ENCODE results near the gene PEA15. TPM values are rescaled to one million over a fixed set of nuclear protein-coding genes. Genes with fewer than 3 reads are reported as not detected.

PEA15 gene
- total RNA-seq, 2 experiments from 2014 or later, result 9.4 to 10.3 TPM

DNA sequence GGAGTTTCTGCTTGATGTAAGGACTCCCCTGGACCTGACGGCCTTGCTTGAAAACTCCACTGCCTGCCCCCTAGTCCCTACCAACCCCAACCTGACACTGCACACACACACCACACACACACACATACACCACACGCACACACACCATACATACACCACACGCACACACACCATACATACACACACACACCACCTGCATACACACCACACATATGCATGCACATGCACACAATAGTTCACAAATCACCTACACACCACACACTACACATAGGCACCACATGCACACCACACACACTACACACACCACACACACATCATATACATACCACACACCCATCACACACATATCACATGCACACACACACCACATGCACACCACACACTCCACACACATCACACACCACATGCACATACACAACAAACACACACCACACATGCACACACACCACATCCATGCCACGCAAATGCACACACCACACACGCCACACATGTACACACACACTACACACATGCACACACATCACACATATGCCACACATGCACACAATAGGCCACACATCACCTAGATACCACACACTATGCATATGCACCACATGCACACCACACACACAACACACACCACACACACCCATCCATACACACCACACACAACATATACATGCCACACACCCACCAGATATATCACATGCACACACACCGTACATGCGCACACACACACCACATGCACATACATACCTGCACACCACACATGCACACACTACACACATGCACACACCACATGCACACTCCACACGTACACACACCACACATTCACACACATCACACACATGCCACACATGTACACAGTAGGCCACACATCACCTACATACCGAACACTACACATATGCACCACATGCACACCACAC lies 11.1 kb upstream of the PEA15 start:
- no peaks in the 10 kb centered on the region for H3K36me3 ChIP-seq (ENCODE audit: insufficient read depth, low read length)
- ChIA-PET CTCF (interaction anchor here (0.6 to 3.2 kb wide), 16 partner anchors 25 to 183 kb away, joined by 3 to 22 read pairs (median 4); partner anchors contain the start of gene PEX19), POLR2A (interaction anchor here (1.0 kb wide), 1 partner anchor 97 kb away, joined by 4 read pairs; no protein-coding TSS in a partner anchor)
- H3K27ac ChIP-seq (ENCODE audit: low read depth in 1 of 2, low read length in 2 of 2), result no peak overlapping the region
- Mint-ChIP-seq H3K9me3 (no peaks in the 10 kb centered on the region), H3K27me3 (no peaks in the 10 kb centered on the region), H3K36me3 (ENCODE audit: low read depth) (no peaks in the 10 kb centered on the region), H3K4me1 (ENCODE audit: low read depth) (no peaks in the 10 kb centered on the region), H3K27ac (no peak overlapping the region), H3K4me3 (no peak overlapping the region)
- TF ChIP-seq, protein P1, sequence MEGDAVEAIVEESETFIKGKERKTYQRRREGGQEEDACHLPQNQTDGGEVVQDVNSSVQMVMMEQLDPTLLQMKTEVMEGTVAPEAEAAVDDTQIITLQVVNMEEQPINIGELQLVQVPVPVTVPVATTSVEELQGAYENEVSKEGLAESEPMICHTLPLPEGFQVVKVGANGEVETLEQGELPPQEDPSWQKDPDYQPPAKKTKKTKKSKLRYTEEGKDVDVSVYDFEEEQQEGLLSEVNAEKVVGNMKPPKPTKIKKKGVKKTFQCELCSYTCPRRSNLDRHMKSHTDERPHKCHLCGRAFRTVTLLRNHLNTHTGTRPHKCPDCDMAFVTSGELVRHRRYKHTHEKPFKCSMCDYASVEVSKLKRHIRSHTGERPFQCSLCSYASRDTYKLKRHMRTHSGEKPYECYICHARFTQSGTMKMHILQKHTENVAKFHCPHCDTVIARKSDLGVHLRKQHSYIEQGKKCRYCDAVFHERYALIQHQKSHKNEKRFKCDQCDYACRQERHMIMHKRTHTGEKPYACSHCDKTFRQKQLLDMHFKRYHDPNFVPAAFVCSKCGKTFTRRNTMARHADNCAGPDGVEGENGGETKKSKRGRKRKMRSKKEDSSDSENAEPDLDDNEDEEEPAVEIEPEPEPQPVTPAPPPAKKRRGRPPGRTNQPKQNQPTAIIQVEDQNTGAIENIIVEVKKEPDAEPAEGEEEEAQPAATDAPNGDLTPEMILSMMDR (IDR thresholded peaks at IDR 0.05), result no peak
- no peak overlapping the region for H3K4me3 ChIP-seq (ENCODE audit: low read length)
- H3K27me3 ChIP-seq (ENCODE audit: control insufficient read depth in 1 of 2, insufficient read depth in 2 of 2, low read length in 2 of 2), result no peaks in the 10 kb centered on the region
- no peak for DNase-seq
- peaks cover 7% of the 10 kb centered on the region for H3K4me1 ChIP-seq (ENCODE audit: insufficient read depth, low read length)
- H3K9me3 ChIP-seq (ENCODE audit: control insufficient read depth in 1 of 2, insufficient read depth in 1 of 2, low read length in 2 of 2), result no peaks in the 10 kb centered on the region
- intact Hi-C loops (cut with DNase I, micrococcal nuclease), result loop anchor here (1.0 to 10.0 kb wide), 7 partner anchors 58 to 413 kb away; no protein-coding TSS in a partner anchor
- ATAC-seq (ENCODE audit: poor library complexity), result no peak

DNA sequence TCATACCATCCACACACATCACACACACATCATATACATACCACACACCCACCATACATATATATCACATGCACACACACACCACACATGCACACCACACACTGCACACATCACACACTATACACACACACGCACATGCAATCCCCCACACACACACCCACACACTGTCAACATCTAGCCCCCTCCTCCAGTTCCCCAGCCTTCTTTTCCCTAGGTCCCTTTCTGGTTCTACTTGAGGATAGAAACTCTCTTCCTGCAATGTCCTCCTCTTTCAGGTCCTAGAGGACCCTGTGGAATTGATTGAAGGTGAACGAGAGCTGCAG lies 10.5 kb upstream of the PEA15 start:
- intact Hi-C loops (cut with DNase I, micrococcal nuclease), result loop anchor here (5.0 to 10.0 kb wide), 3 partner anchors 92 to 413 kb away; no protein-coding TSS in a partner anchor
- no peaks in the 10 kb centered on the region for H3K27me3 Mint-ChIP-seq
- no peaks in the 10 kb centered on the region for H3K9me3 Mint-ChIP-seq
- Histone ChIP-seq H3K27ac (ENCODE audit: low read depth in 1 of 2, low read length in 2 of 2) (no peak overlapping the region), H3K4me1 (ENCODE audit: insufficient read depth, low read length) (peaks cover 7% of the 10 kb centered on the region), H3K9me3 (ENCODE audit: control insufficient read depth in 1 of 2, insufficient read depth in 1 of 2, low read length in 2 of 2) (no peaks in the 10 kb centered on the region), H3K4me3 (ENCODE audit: low read length) (no peak overlapping the region), H3K36me3 (ENCODE audit: insufficient read depth, low read length) (no peaks in the 10 kb centered on the region), H3K27me3 (ENCODE audit: control insufficient read depth in 1 of 2, insufficient read depth in 2 of 2, low read length in 2 of 2) (no peaks in the 10 kb centered on the region)
- ATAC-seq (ENCODE audit: poor library complexity) (no peak), DNase-seq (no peak)
- ChIA-PET CTCF (interaction anchor here (0.7 to 1.7 kb wide), 2 partner anchors 23 to 57 kb away, joined by 3 to 6 read pairs; no protein-coding TSS in a partner anchor), POLR2A (interaction anchor here (1.6 kb wide), 1 partner anchor 97 kb away, joined by 5 read pairs; no protein-coding TSS in a partner anchor)
- H3K36me3 Mint-ChIP-seq (ENCODE audit: low read depth), result no peaks in the 10 kb centered on the region
- TF ChIP-seq, protein P1 (IDR thresholded peaks at IDR 0.05), result no peak
- H3K4me3 Mint-ChIP-seq, result no peak overlapping the region
- no peaks in the 10 kb centered on the region for H3K4me1 Mint-ChIP-seq (ENCODE audit: low read depth)
- no peak overlapping the region for H3K27ac Mint-ChIP-seq

DNA sequence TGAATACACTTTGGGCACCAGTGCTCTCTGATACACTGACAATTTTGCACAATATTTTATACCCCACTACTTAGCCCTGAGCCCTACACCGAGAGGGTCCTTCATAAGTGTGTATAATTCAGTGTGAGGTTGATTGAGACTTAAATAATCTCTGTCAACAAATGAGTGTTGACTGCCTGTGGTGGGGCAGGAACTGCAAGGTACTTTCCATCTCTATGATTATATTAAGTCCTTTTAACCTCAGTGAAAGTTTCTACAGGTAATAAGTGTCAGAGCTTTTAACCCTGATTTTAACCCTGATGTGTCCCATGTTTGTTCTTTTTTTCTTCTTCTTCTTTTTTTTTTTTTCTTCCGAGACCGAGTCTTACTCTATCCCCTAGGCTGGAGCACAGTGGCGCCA lies 9.0 kb upstream of the PEA15 start:
- ATAC-seq (ENCODE audit: poor library complexity) (no peak), DNase-seq (no peak)
- ChIA-PET CTCF (interaction anchor here (1.7 kb wide), 1 partner anchor 56 kb away, joined by 6 read pairs; no protein-coding TSS in a partner anchor), POLR2A (interaction anchor here (1.6 kb wide), 1 partner anchor 95 kb away, joined by 5 read pairs; no protein-coding TSS in a partner anchor)
- Histone ChIP-seq H3K4me3 (ENCODE audit: low read length) (no peak overlapping the region), H3K27me3 (ENCODE audit: control insufficient read depth in 1 of 2, insufficient read depth in 2 of 2, low read length in 2 of 2) (no peaks in the 10 kb centered on the region), H3K9me3 (ENCODE audit: control insufficient read depth in 1 of 2, insufficient read depth in 1 of 2, low read length in 2 of 2) (no peaks in the 10 kb centered on the region), H3K36me3 (ENCODE audit: insufficient read depth, low read length) (no peaks in the 10 kb centered on the region), H3K27ac (ENCODE audit: low read depth in 1 of 2, low read length in 2 of 2) (no peak overlapping the region), H3K4me1 (ENCODE audit: insufficient read depth, low read length) (peaks cover 7% of the 10 kb centered on the region)
- no peaks in the 10 kb centered on the region for H3K27me3 Mint-ChIP-seq
- no peak overlapping the region for H3K4me3 Mint-ChIP-seq
- no peaks in the 10 kb centered on the region for H3K9me3 Mint-ChIP-seq
- TF ChIP-seq, protein P1 (IDR thresholded peaks at IDR 0.05), result no peak
- no peaks in the 10 kb centered on the region for H3K4me1 Mint-ChIP-seq (ENCODE audit: low read depth)
- intact Hi-C loops (cut with DNase I, micrococcal nuclease), result loop anchor here in 1 of 2 experiments (10.0 kb wide), 1 partner anchor 409 kb away; no protein-coding TSS in a partner anchor
- no peaks in the 10 kb centered on the region for H3K36me3 Mint-ChIP-seq (ENCODE audit: low read depth)
- no peak overlapping the region for H3K27ac Mint-ChIP-seq

Data from CD4-positive, alpha-beta T cell (primary cell).